SK-N-SH treated with all-trans-retinoic acid at 6 μM for 48 hours (cell line): ENCODE results near the gene DCBLD1.

Experiments used
- ARNTL ChIP-seq: fragments of 450-650 bp; formaldehyde crosslinking; IDR thresholded peaks from 2 replicates; pipeline ENCODE4 v1.5.0; 2020; ENCODE audit warnings: low read depth, mild to moderate bottlenecking, moderate library complexity, borderline replicate concordance
- PATZ1 ChIP-seq: fragments of 250-450 bp; sonication (Bioruptor Pico); IDR thresholded peaks from 2 replicates; pipeline ENCODE4 v1.8.0; 2020; ENCODE audit warnings: mild to moderate bottlenecking, moderate library complexity, borderline replicate concordance
- RARB ChIP-seq: fragments of 250-450 bp; sonication (Bioruptor Pico); IDR thresholded peaks from 2 replicates; pipeline ENCODE4 v1.8.0; 2021; ENCODE audit warnings: mild to moderate bottlenecking, moderate library complexity
- TCF4 ChIP-seq: fragments of 250-450 bp; sonication (Bioruptor Pico); IDR thresholded peaks from 2 replicates; pipeline ENCODE4 v1.8.0; 2021; ENCODE audit warnings: mild to moderate bottlenecking, moderate library complexity, borderline replicate concordance
- ZFP30 ChIP-seq: fragments of 450-650 bp; formaldehyde crosslinking; IDR thresholded peaks from 2 replicates; pipeline ENCODE4 v1.5.0; 2022; ENCODE audit warnings: mild to moderate bottlenecking, moderate library complexity
- TF ChIP-seq, protein P1 (sequence below): fragments of 250-450 bp; sonication (Bioruptor Pico); IDR thresholded peaks from 2 replicates; pipeline ENCODE4 v1.5.1; 2020; ENCODE audit warnings: low read depth, mild to moderate bottlenecking, moderate library complexity

DNA sequence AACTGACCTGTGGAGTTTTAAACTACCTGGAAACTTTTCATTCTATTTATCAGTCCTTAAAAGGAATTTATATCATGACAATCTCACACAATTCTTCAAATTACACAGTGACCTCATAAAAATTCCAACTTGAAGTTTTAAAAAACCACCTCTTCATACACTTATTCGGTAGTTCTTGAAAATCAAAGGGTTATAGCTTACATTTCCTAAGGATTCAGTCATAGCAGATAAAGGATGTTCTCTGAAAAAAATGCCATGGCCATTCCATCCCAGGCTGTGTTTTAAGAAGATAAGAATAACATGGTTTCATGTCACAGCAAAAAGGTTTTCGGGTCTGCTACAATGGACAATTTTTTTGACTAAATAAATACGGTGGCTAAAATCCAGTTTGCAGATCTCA, 78.7 kb downstream of the DCBLD1 start:
- TF ChIP-seq ARNTL (CRISPR knock-in tag) (no peak), PATZ1 (CRISPR knock-in tag) (no peak), TCF4 (CRISPR knock-in tag) (no peak), ZFP30 (no peak), RARB (CRISPR knock-in tag) (no peak)
- TF ChIP-seq, protein P1, sequence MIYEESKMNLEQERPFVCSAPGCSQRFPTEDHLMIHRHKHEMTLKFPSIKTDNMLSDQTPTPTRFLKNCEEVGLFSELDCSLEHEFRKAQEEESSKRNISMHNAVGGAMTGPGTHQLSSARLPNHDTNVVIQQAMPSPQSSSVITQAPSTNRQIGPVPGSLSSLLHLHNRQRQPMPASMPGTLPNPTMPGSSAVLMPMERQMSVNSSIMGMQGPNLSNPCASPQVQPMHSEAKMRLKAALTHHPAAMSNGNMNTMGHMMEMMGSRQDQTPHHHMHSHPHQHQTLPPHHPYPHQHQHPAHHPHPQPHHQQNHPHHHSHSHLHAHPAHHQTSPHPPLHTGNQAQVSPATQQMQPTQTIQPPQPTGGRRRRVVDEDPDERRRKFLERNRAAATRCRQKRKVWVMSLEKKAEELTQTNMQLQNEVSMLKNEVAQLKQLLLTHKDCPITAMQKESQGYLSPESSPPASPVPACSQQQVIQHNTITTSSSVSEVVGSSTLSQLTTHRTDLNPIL (CRISPR knock-in tag) = no peak
